Cerebellar nuclear complex (tissue), 1 donor: ENCODE results near the gene DNAH1.

Experiments used
- DNase-seq, 2 experiments: peaks; one replicate each; lab custom pipeline; 2025; lab: John Stamatoyannopoulos, UW

Gene DNAH1

GRCh38 chr3:52433996-52434479, 117.9 kb downstream of the DNAH1 start:
- no peak for DNase-seq

GRCh38 chr3:52434491-52435115, 118.5 kb downstream of the DNAH1 start:
- DNase-seq = no peak

- DNase-seq = no peak
Measured at GRCh38 chr3:52435246-52436101, 119.4 kb downstream of the DNAH1 start.

GRCh38 chr3:52436500-52437149, 120.5 kb downstream of the DNAH1 start:
- DNase-seq = no peak

GRCh38 chr3:52437326-52438103, 121.4 kb downstream of the DNAH1 start:
- peak; percentile 21 to 61 for DNase-seq

GRCh38 chr3:52438104-52438376, 121.9 kb downstream of the DNAH1 start:
- no peak for DNase-seq

GRCh38 chr3:52438579-52439425, 122.7 kb downstream of the DNAH1 start:
- no peak for DNase-seq

GRCh38 chr3:52439426-52440248, 123.5 kb downstream of the DNAH1 start:
- DNase-seq = no peak

GRCh38 chr3:52440249-52440551, 124.1 kb downstream of the DNAH1 start:
- no peak for DNase-seq

GRCh38 chr3:52440671-52441070, 124.6 kb downstream of the DNAH1 start:
- no peak for DNase-seq

- no peak for DNase-seq
Measured at GRCh38 chr3:52441091-52441771, 125.1 kb downstream of the DNAH1 start.

- DNase-seq = no peak
Measured at GRCh38 chr3:52441772-52442332, 125.7 kb downstream of the DNAH1 start.

GRCh38 chr3:52442409-52443267, 126.5 kb downstream of the DNAH1 start:
- DNase-seq = no peak

GRCh38 chr3:52443268-52443610, 127.1 kb downstream of the DNAH1 start:
- DNase-seq = no peak

GRCh38 chr3:52443791-52444687, 127.9 kb downstream of the DNAH1 start:
- no peak for DNase-seq

- DNase-seq = peak; percentile 81
Measured at GRCh38 chr3:52444860-52445793, 129.0 kb downstream of the DNAH1 start, which contains the start of gene SEMA3G. Gene SEMA3G (minus strand): TSS chr3:52445103. CDS start chr3:52445027, 76 bp downstream.
